Thoracic aorta (tissue), 2 donors: Measurements from ENCODE around the gene ATP5ME. TPM values are rescaled to one million over a fixed set of nuclear protein-coding genes. Genes with fewer than 3 reads are reported as not detected.

Experiments used
- ATAC-seq: fragments of 150-250 bp; one replicate; pipeline ENCODE4 v1.8.0; 2017; ENCODE audit warnings: low read depth; ENCODE audit not compliant: insufficient number of reproducible peaks, low FRiP score
- DNase-seq: peaks from one replicate; pipeline ENCODE4 v3.0.0-alpha.2; 2020; ENCODE audit warnings: low spot score
- H3K27ac ChIP-seq, 2 donors: fragments of 200-600 bp; sonication (generic); 1 replicate in 1 of 2; 2 replicates in 1 of 2; pipeline ENCODE4 v1.5.1; 2016; ENCODE audit warnings: mild to moderate bottlenecking in 2 of 2, moderate library complexity in 2 of 2
- H3K27me3 ChIP-seq: fragments of 200-600 bp; sonication (generic); replicated peaks from 2 replicates; pipeline ENCODE4 v1.6.0; 2016; ENCODE audit warnings: mild to moderate bottlenecking; ENCODE audit not compliant: insufficient read depth
- H3K36me3 ChIP-seq: fragments of 200-600 bp; sonication (generic); one replicate; pipeline ENCODE4 v1.5.1; 2016
- H3K4me1 ChIP-seq, 2 donors: fragments of 200-600 bp; sonication (generic); 1 replicate in 1 of 2; 2 replicates in 1 of 2; pipeline versions ENCODE4 v1.5.1 to v1.6.0; 2016; ENCODE audit warnings: low read depth in 2 of 2, mild to moderate bottlenecking in 1 of 2; ENCODE audit not compliant: control insufficient read depth in 1 of 2
- H3K4me3 ChIP-seq: fragments of 200-600 bp; sonication (generic); 2 replicates; pipeline ENCODE4 v1.5.1; 2016; ENCODE audit warnings: mild to moderate bottlenecking
- H3K9me3 ChIP-seq: fragments of 200-600 bp; sonication (generic); 2 replicates; pipeline ENCODE4 v1.5.1; 2016
- total RNA-seq, 2 donors: library from RNA; depleted of rRNA; stranded (reverse); fragments of >200 nt; gene quantifications; one replicate each; pipeline versions ENCODE4 v1.1.0 to v1.2.3, GENCODE V29; 2016
- TF ChIP-seq, protein P1 (sequence below): fragments of 200-600 bp; sonication (generic); IDR thresholded peaks from one replicate; pipeline ENCODE4 v1.5.1; 2019; ENCODE audit warnings: antibody characterized with exemption

The ATP5ME gene
- total RNA-seq, 2 donors from 2014 or later = 21.0 to 51.6 TPM

DNA sequence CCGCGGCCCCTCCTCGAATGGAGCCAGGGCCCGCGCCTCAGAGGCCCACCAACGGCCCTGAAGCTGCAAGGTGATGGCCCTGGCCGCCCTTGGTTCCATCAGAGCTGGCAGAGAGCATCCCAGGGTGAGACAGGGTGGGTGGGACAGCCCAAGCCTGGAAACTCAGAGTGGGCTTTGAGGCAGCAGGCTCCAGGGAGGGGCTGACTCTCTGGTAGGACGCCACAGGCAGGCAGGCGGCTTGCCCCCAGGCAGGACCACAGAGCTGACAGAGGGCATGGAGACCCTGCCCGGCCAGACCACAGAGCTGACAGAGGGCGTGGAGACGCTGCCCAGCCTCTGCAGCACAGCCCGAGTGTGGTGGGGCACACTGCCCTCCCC, 5.0 kb upstream of the ATP5ME start:
- peaks cover 12 to 16% of the 10 kb centered on the region in 2 donors for H3K4me1 ChIP-seq
- H3K27me3 ChIP-seq = no peaks in the 10 kb centered on the region
- H3K4me3 ChIP-seq = no peak overlapping the region
- DNase-seq (no peak), ATAC-seq (no peak)
- no peaks in the 10 kb centered on the region for H3K9me3 ChIP-seq
- TF ChIP-seq, protein P1, sequence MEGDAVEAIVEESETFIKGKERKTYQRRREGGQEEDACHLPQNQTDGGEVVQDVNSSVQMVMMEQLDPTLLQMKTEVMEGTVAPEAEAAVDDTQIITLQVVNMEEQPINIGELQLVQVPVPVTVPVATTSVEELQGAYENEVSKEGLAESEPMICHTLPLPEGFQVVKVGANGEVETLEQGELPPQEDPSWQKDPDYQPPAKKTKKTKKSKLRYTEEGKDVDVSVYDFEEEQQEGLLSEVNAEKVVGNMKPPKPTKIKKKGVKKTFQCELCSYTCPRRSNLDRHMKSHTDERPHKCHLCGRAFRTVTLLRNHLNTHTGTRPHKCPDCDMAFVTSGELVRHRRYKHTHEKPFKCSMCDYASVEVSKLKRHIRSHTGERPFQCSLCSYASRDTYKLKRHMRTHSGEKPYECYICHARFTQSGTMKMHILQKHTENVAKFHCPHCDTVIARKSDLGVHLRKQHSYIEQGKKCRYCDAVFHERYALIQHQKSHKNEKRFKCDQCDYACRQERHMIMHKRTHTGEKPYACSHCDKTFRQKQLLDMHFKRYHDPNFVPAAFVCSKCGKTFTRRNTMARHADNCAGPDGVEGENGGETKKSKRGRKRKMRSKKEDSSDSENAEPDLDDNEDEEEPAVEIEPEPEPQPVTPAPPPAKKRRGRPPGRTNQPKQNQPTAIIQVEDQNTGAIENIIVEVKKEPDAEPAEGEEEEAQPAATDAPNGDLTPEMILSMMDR = no peak
- H3K36me3 ChIP-seq = no peaks in the 10 kb centered on the region
- H3K27ac ChIP-seq = no peak overlapping the region

- no peak for DNase-seq
- Histone ChIP-seq H3K9me3 (no peaks in the 10 kb centered on the region), H3K4me3 (no peak overlapping the region), H3K36me3 (no peaks in the 10 kb centered on the region), H3K4me1 (peaks cover 14 to 18% of the 10 kb centered on the region in 2 donors), H3K27me3 (no peaks in the 10 kb centered on the region), H3K27ac (no peak overlapping the region)
- TF ChIP-seq, protein P1 = no peak
- ATAC-seq = no peak
Measured at GRCh38 chr4:678331-679103, 4.4 kb upstream of the ATP5ME start.

- no peak for ATAC-seq
- Histone ChIP-seq H3K36me3 (no peaks in the 10 kb centered on the region), H3K4me1 (peaks cover 18 to 25% of the 10 kb centered on the region in 2 donors), H3K27me3 (no peaks in the 10 kb centered on the region), H3K9me3 (no peaks in the 10 kb centered on the region), H3K4me3 (no peak overlapping the region), H3K27ac (no peak overlapping the region)
- DNase-seq = no peak
- TF ChIP-seq, protein P1 = no peak
Measured at GRCh38 chr4:677431-678293, 3.6 kb upstream of the ATP5ME start.

DNA sequence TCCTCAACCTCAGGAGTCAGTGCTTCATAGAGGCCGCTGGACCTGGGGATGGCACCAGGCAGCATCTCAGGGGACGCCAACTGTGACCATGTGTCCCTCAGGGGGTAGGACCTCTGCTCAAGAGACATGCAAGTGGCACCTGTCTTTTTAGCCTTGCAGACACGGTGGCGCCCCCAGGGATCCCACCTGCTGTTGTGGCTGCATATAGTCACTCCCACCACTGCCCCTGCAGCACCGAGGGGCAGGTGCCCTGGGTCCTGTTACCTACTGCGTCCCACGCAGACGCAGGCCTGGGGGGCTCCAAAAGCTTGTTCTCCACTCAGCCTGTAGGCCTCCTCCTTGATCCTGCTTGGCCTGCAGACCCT, 2.8 kb upstream of the ATP5ME start:
- DNase-seq (no peak), ATAC-seq (no peak)
- no peaks in the 10 kb centered on the region for H3K9me3 ChIP-seq
- no peak overlapping the region for H3K4me3 ChIP-seq
- H3K36me3 ChIP-seq = peaks cover 6% of the 10 kb centered on the region
- no peaks in the 10 kb centered on the region for H3K27me3 ChIP-seq
- H3K4me1 ChIP-seq = peaks cover 18 to 25% of the 10 kb centered on the region in 2 donors
- TF ChIP-seq, protein P1 = no peak
- no peak overlapping the region for H3K27ac ChIP-seq
